ENCODE results near the gene ADAMTSL2.

DNA sequence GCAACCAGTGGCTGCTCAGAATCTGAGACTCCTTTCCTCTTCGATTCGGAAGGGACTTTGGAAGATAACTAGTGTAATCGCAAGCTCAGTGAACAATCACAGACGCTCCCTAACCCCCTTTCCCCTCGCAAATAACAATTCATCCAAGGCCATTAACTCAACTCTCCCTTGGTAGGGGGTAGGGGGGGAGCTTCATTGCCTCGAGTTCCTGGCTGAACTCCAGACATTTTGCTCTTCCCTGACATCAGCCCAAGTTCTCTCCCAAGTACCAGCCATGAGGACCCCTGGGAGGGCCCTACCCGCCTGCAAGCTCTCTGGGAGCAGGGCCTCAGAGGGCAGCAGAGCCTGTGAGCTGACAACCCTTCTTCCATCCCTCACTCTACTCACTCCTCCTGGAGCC, 66.2 kb downstream of the ADAMTSL2 start:
- no peak for TF ChIP-seq POLR2AphosphoS2 (conservative IDR thresholded peaks at IDR 0.05; ENCODE audit: low read length)
- TF ChIP-seq, protein P1, sequence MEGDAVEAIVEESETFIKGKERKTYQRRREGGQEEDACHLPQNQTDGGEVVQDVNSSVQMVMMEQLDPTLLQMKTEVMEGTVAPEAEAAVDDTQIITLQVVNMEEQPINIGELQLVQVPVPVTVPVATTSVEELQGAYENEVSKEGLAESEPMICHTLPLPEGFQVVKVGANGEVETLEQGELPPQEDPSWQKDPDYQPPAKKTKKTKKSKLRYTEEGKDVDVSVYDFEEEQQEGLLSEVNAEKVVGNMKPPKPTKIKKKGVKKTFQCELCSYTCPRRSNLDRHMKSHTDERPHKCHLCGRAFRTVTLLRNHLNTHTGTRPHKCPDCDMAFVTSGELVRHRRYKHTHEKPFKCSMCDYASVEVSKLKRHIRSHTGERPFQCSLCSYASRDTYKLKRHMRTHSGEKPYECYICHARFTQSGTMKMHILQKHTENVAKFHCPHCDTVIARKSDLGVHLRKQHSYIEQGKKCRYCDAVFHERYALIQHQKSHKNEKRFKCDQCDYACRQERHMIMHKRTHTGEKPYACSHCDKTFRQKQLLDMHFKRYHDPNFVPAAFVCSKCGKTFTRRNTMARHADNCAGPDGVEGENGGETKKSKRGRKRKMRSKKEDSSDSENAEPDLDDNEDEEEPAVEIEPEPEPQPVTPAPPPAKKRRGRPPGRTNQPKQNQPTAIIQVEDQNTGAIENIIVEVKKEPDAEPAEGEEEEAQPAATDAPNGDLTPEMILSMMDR (IDR thresholded peaks at IDR 0.05) = no peak
- no peak for TF ChIP-seq ESRRA (IDR thresholded peaks at IDR 0.05; ENCODE audit: borderline replicate concordance, low read length)
- TF ChIP-seq MAZ (IDR thresholded peaks at IDR 0.05; ENCODE audit: borderline replicate concordance, low read depth, low read length) = no peak
- TF ChIP-seq, protein P2, sequence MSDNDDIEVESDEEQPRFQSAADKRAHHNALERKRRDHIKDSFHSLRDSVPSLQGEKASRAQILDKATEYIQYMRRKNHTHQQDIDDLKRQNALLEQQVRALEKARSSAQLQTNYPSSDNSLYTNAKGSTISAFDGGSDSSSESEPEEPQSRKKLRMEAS (IDR thresholded peaks at IDR 0.05) = no peak
- TF ChIP-seq POLR2A (IDR thresholded peaks at IDR 0.05; ENCODE audit: low read length) = no peak
- TF ChIP-seq SREBF2 (IDR thresholded peaks at IDR 0.05) = no peak
- TF ChIP-seq, protein P3, sequence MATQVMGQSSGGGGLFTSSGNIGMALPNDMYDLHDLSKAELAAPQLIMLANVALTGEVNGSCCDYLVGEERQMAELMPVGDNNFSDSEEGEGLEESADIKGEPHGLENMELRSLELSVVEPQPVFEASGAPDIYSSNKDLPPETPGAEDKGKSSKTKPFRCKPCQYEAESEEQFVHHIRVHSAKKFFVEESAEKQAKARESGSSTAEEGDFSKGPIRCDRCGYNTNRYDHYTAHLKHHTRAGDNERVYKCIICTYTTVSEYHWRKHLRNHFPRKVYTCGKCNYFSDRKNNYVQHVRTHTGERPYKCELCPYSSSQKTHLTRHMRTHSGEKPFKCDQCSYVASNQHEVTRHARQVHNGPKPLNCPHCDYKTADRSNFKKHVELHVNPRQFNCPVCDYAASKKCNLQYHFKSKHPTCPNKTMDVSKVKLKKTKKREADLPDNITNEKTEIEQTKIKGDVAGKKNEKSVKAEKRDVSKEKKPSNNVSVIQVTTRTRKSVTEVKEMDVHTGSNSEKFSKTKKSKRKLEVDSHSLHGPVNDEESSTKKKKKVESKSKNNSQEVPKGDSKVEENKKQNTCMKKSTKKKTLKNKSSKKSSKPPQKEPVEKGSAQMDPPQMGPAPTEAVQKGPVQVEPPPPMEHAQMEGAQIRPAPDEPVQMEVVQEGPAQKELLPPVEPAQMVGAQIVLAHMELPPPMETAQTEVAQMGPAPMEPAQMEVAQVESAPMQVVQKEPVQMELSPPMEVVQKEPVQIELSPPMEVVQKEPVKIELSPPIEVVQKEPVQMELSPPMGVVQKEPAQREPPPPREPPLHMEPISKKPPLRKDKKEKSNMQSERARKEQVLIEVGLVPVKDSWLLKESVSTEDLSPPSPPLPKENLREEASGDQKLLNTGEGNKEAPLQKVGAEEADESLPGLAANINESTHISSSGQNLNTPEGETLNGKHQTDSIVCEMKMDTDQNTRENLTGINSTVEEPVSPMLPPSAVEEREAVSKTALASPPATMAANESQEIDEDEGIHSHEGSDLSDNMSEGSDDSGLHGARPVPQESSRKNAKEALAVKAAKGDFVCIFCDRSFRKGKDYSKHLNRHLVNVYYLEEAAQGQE (IDR thresholded peaks at IDR 0.05) = no peak
- no peak for TF ChIP-seq SMC3 (IDR thresholded peaks at IDR 0.05)
- TF ChIP-seq, protein P4, sequence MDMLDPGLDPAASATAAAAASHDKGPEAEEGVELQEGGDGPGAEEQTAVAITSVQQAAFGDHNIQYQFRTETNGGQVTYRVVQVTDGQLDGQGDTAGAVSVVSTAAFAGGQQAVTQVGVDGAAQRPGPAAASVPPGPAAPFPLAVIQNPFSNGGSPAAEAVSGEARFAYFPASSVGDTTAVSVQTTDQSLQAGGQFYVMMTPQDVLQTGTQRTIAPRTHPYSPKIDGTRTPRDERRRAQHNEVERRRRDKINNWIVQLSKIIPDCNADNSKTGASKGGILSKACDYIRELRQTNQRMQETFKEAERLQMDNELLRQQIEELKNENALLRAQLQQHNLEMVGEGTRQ (IDR thresholded peaks at IDR 0.05) = no peak
- TF ChIP-seq TP53 (CRISPR knock-in tag; IDR thresholded peaks at IDR 0.05) = no peak
- TF ChIP-seq MAFK (IDR thresholded peaks at IDR 0.05; ENCODE audit: partially characterized antibody) = no peak
- no peak for TF ChIP-seq KDM1A (IDR thresholded peaks at IDR 0.05; ENCODE audit: low read depth)
